Measurements from ENCODE around the gene C1orf94.

Gene C1orf94

GRCh38 chr1:34263406-34263805, 86.7 kb downstream of the C1orf94 start:
- ChIA-PET CTCF (no interaction called here), POLR2A (ENCODE audit: low non-redundant PET) (no interaction called here)
- DNase-seq (ENCODE audit: low spot score), result no peak

GRCh38 chr1:34265396-34265795, 88.7 kb downstream of the C1orf94 start:
- ChIA-PET POLR2A (ENCODE audit: low non-redundant PET) (no interaction called here), CTCF (interaction anchor here (0.5 kb wide), 1 partner anchor 61 kb away, joined by 3 read pairs; no protein-coding TSS in a partner anchor)
- H3K27ac ChIP-seq, result no peak overlapping the region
- no peak for DNase-seq (ENCODE audit: low spot score)
- TF ChIP-seq CTCF (conservative IDR thresholded peaks at IDR 0.05; ENCODE audit: low read depth), result no peak

More at GRCh38 chr1:34263406-34263805, 86.7 kb downstream of the C1orf94 start:
- no peak for TF ChIP-seq CTCF (conservative IDR thresholded peaks at IDR 0.05; ENCODE audit: low read depth)
- no peak overlapping the region for H3K27ac ChIP-seq

- no peak for DNase-seq (ENCODE audit: low spot score)
- ChIA-PET CTCF (interaction anchor here (0.5 kb wide), 1 partner anchor 61 kb away, joined by 3 read pairs; no protein-coding TSS in a partner anchor), POLR2A (ENCODE audit: low non-redundant PET) (interaction anchor here (0.6 kb wide), 1 partner anchor 452 kb away, joined by 3 read pairs; no protein-coding TSS in a partner anchor)
- no peak for TF ChIP-seq CTCF (conservative IDR thresholded peaks at IDR 0.05; ENCODE audit: low read depth)
- H3K27ac ChIP-seq, result no peak overlapping the region
These were observed 89.6 kb downstream of the C1orf94 start for GRCh38 chr1:34266127-34266951.

GRCh38 chr1:34267326-34267725, 90.6 kb downstream of the C1orf94 start:
- no peak overlapping the region for H3K27ac ChIP-seq
- no peak for DNase-seq (ENCODE audit: low spot score)
- CTCF ChIA-PET, result no interaction called here
- POLR2A ChIA-PET (ENCODE audit: low non-redundant PET), result interaction anchor here (0.6 kb wide), 1 partner anchor 453 kb away, joined by 3 read pairs; no protein-coding TSS in a partner anchor
- no peak for TF ChIP-seq CTCF (conservative IDR thresholded peaks at IDR 0.05; ENCODE audit: low read depth)

GRCh38 chr1:34268311-34268954, 91.7 kb downstream of the C1orf94 start:
- no peak overlapping the region for H3K27ac ChIP-seq
- ChIA-PET POLR2A (ENCODE audit: low non-redundant PET) (no interaction called here), CTCF (interaction anchor here (0.6 kb wide), 1 partner anchor 349 kb away, joined by 4 read pairs; no protein-coding TSS in a partner anchor)
- TF ChIP-seq CTCF (conservative IDR thresholded peaks at IDR 0.05; ENCODE audit: low read depth), result no peak
- DNase-seq (ENCODE audit: low spot score), result peak; percentile 31
